Esophagus squamous epithelium (tissue), 5 donors: ENCODE results near the gene DUSP6. TPM values are rescaled to one million over a fixed set of nuclear protein-coding genes. Genes with fewer than 3 reads are reported as not detected.

Experiments
- DNase-seq: peaks from one replicate; lab custom pipeline; 2025; lab: John Stamatoyannopoulos, UW
- H3K27ac ChIP-seq, 4 donors: fragments of 200-600 bp; sonication (generic); one replicate each; pipeline ENCODE4 v1.5.1; 2016 to 2019; ENCODE audit warnings: mild to moderate bottlenecking in 1 of 4
- H3K27me3 ChIP-seq, 4 donors: fragments of 200-600 bp; sonication (generic); 1 replicate in 3 of 4; 2 replicates in 1 of 4; pipeline versions ENCODE4 v1.5.1 to v1.6.0; 2017 to 2021; ENCODE audit warnings: antibody characterized with exemption in 1 of 4
- H3K36me3 ChIP-seq, 3 donors: fragments of 200-600 bp; sonication (generic); one replicate each; pipeline ENCODE4 v1.5.1; 2016 to 2019
- H3K4me1 ChIP-seq, 3 donors: fragments of 200-600 bp; sonication (generic); one replicate each; pipeline ENCODE4 v1.5.1; 2017 to 2019
- H3K4me3 ChIP-seq, 4 donors: fragments of 200-600 bp; sonication (generic); 1 replicate in 3 of 4; 2 replicates in 1 of 4; pipeline ENCODE4 v1.5.1; 2016 to 2019; ENCODE audit warnings: mild to moderate bottlenecking in 2 of 4, moderate library complexity in 1 of 4
- H3K9me3 ChIP-seq, 3 donors: fragments of 200-600 bp; sonication (generic); one replicate each; pipeline ENCODE4 v1.5.1; 2016 to 2019
- POLR2A ChIP-seq, 4 donors: fragments of 450-650 bp; IDR thresholded peaks; one replicate each; pipeline ENCODE4 v1.6.1; 2017; ENCODE audit warnings: antibody characterized with exemption in 4 of 4, mild to moderate bottlenecking in 4 of 4, moderate library complexity in 3 of 4
- WGBS, 2 donors: methylation state at CpG; one replicate each; pipeline ENCODE4 v1.1.5; 2018; 5-methylcytosine and 5-hydroxymethylcytosine counted together
- intact Hi-C: fragments of 100-400 bp; cut with DNase I; formaldehyde crosslinking; loops from one replicate; pipeline ENCODE4 v1.15.0; 2022
- total RNA-seq, 4 donors: library from RNA; depleted of rRNA; stranded (reverse); fragments of >200 nt; gene quantifications; one replicate each; pipeline ENCODE4 v1.1.0, GENCODE V29; 2016
- TF ChIP-seq, protein P1 (sequence below), 6 experiments: fragments of 450-650 bp in 4 of 6; fragments of 200-600 bp in 2 of 6; sonication (generic) in 2 of 6; IDR thresholded peaks; one replicate each; pipeline ENCODE4 v1.5.1; 2016 to 2019; ENCODE audit warnings: antibody characterized with exemption in 6 of 6, mild to moderate bottlenecking in 4 of 6, moderate library complexity in 4 of 6
- donor health status: DM: yes; HTN: yes; CAD: no.

Gene DUSP6
- total RNA-seq, 4 donors from 2014 or later: 17.6 to 30.4 (median 24.9) TPM

DNA sequence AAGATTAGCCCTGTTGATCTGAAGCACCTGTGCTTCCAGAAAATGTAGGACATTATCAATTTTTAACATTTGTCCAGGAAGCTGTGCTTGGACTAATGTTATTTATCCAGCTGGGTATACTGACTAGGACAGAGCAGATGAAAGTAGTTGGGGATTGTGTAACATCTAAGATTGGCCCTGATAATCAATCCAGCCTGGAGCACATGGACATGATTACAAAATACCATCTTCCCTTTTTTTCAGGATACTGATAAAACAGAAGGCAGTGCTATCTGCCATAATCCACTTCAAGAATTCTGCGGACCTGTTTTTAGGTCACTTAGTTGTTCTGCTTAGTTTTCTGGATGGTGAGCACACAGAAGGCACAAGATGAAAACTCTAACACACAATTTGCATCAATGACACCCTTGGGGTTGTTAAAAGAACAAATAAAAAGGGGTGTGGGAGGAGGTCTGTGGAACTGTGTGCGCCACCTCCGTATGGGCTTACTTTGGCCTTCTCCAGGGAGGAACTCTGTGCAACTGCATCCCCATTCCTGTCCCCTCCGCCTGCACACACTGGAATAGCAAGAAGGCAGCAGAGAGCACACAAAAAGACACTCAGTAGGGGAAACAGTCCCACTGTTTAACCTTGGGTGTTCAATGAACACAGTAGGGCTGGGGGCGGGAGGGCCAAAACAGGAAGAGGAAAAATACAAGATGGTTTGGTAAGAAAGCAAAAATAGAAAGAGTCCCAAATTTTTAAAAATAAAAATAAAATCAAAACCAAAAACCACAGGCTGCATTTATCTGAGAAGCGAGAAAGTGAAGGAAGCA lies 31.1 kb upstream of the DUSP6 start:
- H3K4me3 ChIP-seq: no peak overlapping the region
- TF ChIP-seq, protein P1, sequence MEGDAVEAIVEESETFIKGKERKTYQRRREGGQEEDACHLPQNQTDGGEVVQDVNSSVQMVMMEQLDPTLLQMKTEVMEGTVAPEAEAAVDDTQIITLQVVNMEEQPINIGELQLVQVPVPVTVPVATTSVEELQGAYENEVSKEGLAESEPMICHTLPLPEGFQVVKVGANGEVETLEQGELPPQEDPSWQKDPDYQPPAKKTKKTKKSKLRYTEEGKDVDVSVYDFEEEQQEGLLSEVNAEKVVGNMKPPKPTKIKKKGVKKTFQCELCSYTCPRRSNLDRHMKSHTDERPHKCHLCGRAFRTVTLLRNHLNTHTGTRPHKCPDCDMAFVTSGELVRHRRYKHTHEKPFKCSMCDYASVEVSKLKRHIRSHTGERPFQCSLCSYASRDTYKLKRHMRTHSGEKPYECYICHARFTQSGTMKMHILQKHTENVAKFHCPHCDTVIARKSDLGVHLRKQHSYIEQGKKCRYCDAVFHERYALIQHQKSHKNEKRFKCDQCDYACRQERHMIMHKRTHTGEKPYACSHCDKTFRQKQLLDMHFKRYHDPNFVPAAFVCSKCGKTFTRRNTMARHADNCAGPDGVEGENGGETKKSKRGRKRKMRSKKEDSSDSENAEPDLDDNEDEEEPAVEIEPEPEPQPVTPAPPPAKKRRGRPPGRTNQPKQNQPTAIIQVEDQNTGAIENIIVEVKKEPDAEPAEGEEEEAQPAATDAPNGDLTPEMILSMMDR (IDR thresholded peaks at IDR 0.05): no peak
- no peak for TF ChIP-seq POLR2A (IDR thresholded peaks at IDR 0.05)
- H3K27ac ChIP-seq: peak overlapping the region; percentile 55 to 82 (median 82)
- WGBS, 2 donors: 58 to 60% methylated on average over 6 of the region's 6 CpGs
- H3K27me3 ChIP-seq: no peaks in the 10 kb centered on the region
- no peak for DNase-seq
- no peaks in the 10 kb centered on the region for H3K9me3 ChIP-seq
- intact Hi-C loops: no loop called here
- no peaks in the 10 kb centered on the region for H3K36me3 ChIP-seq
- H3K4me1 ChIP-seq: peaks cover 17 to 39% (median 25%) of the 10 kb centered on the region in 3 donors

DNA sequence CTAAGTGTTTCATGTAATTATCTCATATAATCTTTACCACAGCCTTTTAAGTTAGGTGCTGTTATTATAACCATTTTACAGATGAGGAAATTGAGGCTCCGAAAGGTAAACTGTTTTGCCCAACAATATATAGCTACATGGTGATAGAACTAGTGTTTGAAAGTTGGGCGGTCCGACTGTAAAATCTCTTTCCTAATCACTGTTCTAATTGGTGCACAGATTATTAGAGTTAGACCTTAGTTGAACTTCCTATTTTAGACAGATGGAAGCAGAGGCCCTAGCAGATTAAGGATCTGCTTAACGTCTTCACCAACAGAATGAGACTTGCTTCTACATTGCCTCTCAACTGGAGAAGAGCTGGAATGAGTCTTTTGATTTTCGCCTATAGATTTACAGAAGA lies 30.0 kb upstream of the DUSP6 start:
- Histone ChIP-seq H3K4me3 (no peak overlapping the region), H3K36me3 (no peaks in the 10 kb centered on the region), H3K9me3 (no peaks in the 10 kb centered on the region), H3K27me3 (no peaks in the 10 kb centered on the region), H3K27ac (no peak overlapping the region), H3K4me1 (peaks cover 17 to 39% (median 25%) of the 10 kb centered on the region in 3 donors)
- intact Hi-C loops: no loop called here
- WGBS, 2 donors: 82 to 85% methylated on average over 5 of the region's 5 CpGs
- DNase-seq: no peak
- TF ChIP-seq, protein P1 (IDR thresholded peaks at IDR 0.05): no peak

DNA sequence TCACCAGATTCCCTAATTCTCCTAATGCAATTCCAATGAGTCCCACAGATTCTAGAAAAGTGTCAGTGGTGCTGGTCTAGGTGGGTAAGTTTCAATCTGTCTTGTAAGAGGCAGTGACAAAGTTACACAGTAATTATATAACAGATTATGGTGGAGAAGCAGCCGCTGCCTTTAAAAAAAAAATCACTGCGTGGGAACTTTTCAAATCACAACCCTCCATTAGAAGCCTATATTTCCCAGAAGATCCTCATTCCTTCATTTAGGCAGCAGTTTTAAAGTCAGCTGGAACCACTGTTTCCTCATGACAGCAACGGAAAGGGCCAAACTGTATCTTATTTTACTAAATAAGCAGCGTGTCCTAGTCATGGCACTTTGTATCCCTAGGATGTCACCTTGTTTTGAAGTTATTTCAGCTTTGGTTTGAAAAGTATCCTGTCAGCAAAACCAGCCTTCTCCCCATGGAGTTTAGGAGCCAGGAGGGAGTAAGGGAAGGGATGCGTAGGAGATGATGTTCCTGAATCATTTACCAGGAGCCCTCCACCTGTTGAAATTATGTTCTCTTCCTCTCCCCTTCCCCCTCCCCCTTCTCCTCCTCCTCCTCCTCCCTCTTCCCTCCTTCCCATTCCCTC lies 27.7 kb upstream of the DUSP6 start:
- no peaks in the 10 kb centered on the region for H3K9me3 ChIP-seq
- H3K27ac ChIP-seq: no peak overlapping the region
- DNase-seq: no peak
- H3K4me1 ChIP-seq: peaks cover 16 to 37% (median 24%) of the 10 kb centered on the region in 3 donors
- no peaks in the 10 kb centered on the region for H3K27me3 ChIP-seq
- H3K4me3 ChIP-seq: no peak overlapping the region
- TF ChIP-seq, protein P1 (IDR thresholded peaks at IDR 0.05): no peak
- no peak for TF ChIP-seq POLR2A (IDR thresholded peaks at IDR 0.05)
- no peaks in the 10 kb centered on the region for H3K36me3 ChIP-seq
- 87 to 91% methylated on average over 5 of the region's 5 CpGs for WGBS, 2 donors
- intact Hi-C loops: no loop called here

DNA sequence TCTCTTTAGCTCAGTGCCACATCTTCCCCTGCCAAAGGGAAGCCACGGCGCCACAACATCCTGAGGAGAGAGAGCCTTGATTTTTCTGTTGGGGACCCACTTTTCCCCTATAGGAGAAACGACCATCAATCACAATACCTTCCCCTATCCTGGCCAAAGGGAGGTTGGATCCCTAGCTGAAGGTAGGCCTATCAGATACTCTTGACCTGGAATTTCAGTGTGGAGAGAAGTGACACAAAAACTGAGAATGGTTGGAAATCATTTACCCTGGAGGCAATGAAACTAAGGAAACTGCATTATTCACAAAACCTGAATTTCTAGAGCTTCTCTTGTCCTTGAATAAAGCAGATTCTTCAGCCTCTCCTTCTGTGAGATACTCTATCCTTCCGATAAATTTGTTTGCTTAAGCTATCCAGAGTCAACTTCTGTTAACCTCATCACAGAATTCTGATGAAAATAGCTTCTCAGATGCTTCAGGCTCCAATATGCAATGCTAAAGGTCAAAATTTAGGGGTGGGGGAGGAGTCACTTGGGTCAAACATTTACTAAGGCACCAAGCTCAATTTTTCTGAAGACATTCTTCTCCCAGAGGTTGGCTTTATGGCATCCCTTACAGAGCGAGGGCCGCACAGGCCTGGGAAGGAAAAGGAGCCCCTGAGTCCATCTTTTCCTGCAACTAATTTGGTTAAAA lies 27.0 kb upstream of the DUSP6 start:
- intact Hi-C loops: no loop called here
- no peak for DNase-seq
- H3K36me3 ChIP-seq: no peaks in the 10 kb centered on the region
- H3K4me1 ChIP-seq: peaks cover 10 to 37% (median 22%) of the 10 kb centered on the region in 3 donors
- no peak for TF ChIP-seq POLR2A (IDR thresholded peaks at IDR 0.05)
- TF ChIP-seq, protein P1 (IDR thresholded peaks at IDR 0.05): no peak
- H3K4me3 ChIP-seq: no peak overlapping the region
- H3K9me3 ChIP-seq: no peaks in the 10 kb centered on the region
- H3K27ac ChIP-seq: no peak overlapping the region
- no peaks in the 10 kb centered on the region for H3K27me3 ChIP-seq
- WGBS, 2 donors: 73 to 83% methylated on average over 6 of the region's 6 CpGs

DNA sequence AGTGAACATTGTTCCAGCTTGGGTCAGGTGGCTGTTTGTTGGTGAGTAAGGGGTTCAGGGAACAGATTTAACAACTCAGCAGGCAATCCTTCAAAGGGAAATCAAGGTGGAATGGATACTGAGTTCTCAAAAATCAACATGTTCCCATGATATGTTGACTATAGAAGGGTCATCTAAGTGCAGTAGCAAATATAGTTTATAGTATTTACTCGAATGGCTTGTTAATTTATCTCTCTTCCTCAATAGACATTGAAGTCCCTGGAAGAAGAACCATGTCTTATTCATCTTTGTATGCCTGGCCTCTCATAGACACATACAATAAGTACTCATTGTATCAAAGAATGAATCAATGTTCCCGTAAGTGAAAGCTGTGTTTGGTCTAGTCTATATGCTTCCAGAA lies 24.5 kb upstream of the DUSP6 start:
- Histone ChIP-seq H3K9me3 (no peaks in the 10 kb centered on the region), H3K4me1 (peaks cover 0 to 41% (median 20%) of the 10 kb centered on the region in 3 donors), H3K27me3 (no peaks in the 10 kb centered on the region), H3K36me3 (no peaks in the 10 kb centered on the region), H3K27ac (no peak overlapping the region), H3K4me3 (no peak overlapping the region)
- intact Hi-C loops: no loop called here
- WGBS, 2 donors: 83 to 94% methylated on average over 2 of the region's 2 CpGs
- DNase-seq: no peak
- TF ChIP-seq, protein P1 (IDR thresholded peaks at IDR 0.05): no peak
- no peak for TF ChIP-seq POLR2A (IDR thresholded peaks at IDR 0.05)
